Neural crest cell (in vitro differentiated cells): ENCODE data around the gene C1QL1. TPM values are rescaled to one million over a fixed set of nuclear protein-coding genes. Genes with fewer than 3 reads are reported as not detected.

ENCODE experiments used
- DNase-seq: peaks from one replicate; pipeline ENCODE4 v3.0.0; 2021; ENCODE audit warnings: low read depth, mixed read lengths, low spot score
- H3K27ac Mint-ChIP-seq: one replicate; pipeline ENCODE4 v1.8.0; 2021; ENCODE audit warnings: mild to moderate bottlenecking, mixed read lengths; ENCODE audit not compliant: unreplicated experiment
- H3K27me3 Mint-ChIP-seq: 2 replicates; pipeline ENCODE4 v1.8.0; 2021; ENCODE audit warnings: low read depth, mild to moderate bottlenecking, mixed read lengths
- H3K36me3 Mint-ChIP-seq: 2 replicates; pipeline ENCODE4 v1.8.0; 2021; ENCODE audit warnings: low read depth, mild to moderate bottlenecking, mixed read lengths
- H3K4me1 Mint-ChIP-seq: 2 replicates; pipeline ENCODE4 v1.8.0; 2021; ENCODE audit warnings: mixed read lengths
- H3K4me3 Mint-ChIP-seq: one replicate; pipeline ENCODE4 v1.8.0; 2021; ENCODE audit warnings: mild to moderate bottlenecking, mixed read lengths
- H3K9me3 Mint-ChIP-seq: 2 replicates; pipeline ENCODE4 v1.8.0; 2021; ENCODE audit warnings: mixed read lengths
- total RNA-seq: library from RNA; stranded (reverse); gene quantifications from 2 replicates; pipeline ENCODE4 v1.2.1, GENCODE V29; 2021
- TF ChIP-seq, protein P1 (sequence below): fragments of 200-600 bp; sonication (generic); conservative IDR thresholded peaks from 2 replicates; pipeline ENCODE4 v1.5.0; 2021; ENCODE audit warnings: antibody characterized with exemption, mild to moderate bottlenecking

Gene C1QL1
- total RNA-seq, 1 donor from 2014 or later: 7.7 TPM

- DNase-seq: no peak
These were observed 33.0 kb downstream of the C1QL1 start for GRCh38 chr17:44935116-44935515.

DNA sequence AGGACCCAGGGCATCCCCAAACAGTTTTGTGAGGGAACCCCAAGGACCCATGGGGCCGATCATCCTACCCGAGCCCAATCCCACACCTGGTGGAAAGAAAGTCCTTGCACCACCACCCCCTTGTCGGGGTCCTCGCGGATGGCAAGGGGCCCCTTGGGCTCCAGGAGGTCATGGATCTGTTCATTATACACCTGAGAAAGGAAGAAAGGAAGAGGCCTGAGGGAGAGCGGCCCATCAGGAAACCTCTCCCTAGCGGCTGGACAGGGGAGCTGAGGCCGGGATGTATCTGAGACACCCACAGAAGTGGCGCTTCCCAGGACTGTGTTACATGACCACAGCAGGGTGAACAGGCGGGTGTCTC is 33.4 kb downstream of the C1QL1 start:
- Mint-ChIP-seq H3K27ac (no peak overlapping the region), H3K27me3 (no peaks in the 10 kb centered on the region)

More at GRCh38 chr17:44935116-44935515, 33.0 kb downstream of the C1QL1 start:
- Mint-ChIP-seq H3K4me1 (no peaks in the 10 kb centered on the region), H3K27me3 (no peaks in the 10 kb centered on the region), H3K27ac (no peak overlapping the region), H3K36me3 (peaks cover 13% of the 10 kb centered on the region), H3K9me3 (no peaks in the 10 kb centered on the region), H3K4me3 (no peak overlapping the region)
- TF ChIP-seq, protein P1, sequence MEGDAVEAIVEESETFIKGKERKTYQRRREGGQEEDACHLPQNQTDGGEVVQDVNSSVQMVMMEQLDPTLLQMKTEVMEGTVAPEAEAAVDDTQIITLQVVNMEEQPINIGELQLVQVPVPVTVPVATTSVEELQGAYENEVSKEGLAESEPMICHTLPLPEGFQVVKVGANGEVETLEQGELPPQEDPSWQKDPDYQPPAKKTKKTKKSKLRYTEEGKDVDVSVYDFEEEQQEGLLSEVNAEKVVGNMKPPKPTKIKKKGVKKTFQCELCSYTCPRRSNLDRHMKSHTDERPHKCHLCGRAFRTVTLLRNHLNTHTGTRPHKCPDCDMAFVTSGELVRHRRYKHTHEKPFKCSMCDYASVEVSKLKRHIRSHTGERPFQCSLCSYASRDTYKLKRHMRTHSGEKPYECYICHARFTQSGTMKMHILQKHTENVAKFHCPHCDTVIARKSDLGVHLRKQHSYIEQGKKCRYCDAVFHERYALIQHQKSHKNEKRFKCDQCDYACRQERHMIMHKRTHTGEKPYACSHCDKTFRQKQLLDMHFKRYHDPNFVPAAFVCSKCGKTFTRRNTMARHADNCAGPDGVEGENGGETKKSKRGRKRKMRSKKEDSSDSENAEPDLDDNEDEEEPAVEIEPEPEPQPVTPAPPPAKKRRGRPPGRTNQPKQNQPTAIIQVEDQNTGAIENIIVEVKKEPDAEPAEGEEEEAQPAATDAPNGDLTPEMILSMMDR: no peak

GRCh38 chr17:44933824-44934744 is 34.0 kb downstream of the C1QL1 start:
- DNase-seq: no peak
- TF ChIP-seq, protein P1: no peak
- H3K4me1 Mint-ChIP-seq: no peaks in the 10 kb centered on the region
- H3K27me3 Mint-ChIP-seq: no peaks in the 10 kb centered on the region
- H3K36me3 Mint-ChIP-seq: peaks cover 10% of the 10 kb centered on the region
- H3K9me3 Mint-ChIP-seq: no peaks in the 10 kb centered on the region
- no peak overlapping the region for H3K4me3 Mint-ChIP-seq
- no peak overlapping the region for H3K27ac Mint-ChIP-seq

More for the DNA sequence above, 33.4 kb downstream of the C1QL1 start:
- Mint-ChIP-seq H3K36me3 (peaks cover 12% of the 10 kb centered on the region), H3K9me3 (no peaks in the 10 kb centered on the region), H3K4me3 (no peak overlapping the region), H3K4me1 (no peaks in the 10 kb centered on the region)
- DNase-seq: no peak
- TF ChIP-seq, protein P1: no peak

DNA sequence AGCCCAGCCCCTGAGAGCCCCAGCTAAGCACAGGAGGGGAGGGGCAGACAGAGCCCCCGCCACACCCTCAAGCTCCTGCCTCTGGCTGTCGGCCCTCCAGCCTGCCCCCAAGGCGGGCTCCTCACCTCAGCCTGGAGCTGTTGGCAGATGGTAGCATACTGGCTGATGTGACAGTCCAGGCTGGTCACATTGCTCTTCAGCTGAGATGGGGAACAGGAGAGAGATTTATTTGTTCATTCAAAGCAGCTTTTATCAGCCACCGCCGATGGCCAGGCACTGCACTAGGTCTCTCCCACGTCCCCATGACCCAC is 35.4 kb downstream of the C1QL1 start:
- Mint-ChIP-seq H3K9me3 (no peaks in the 10 kb centered on the region), H3K36me3 (peaks cover 4% of the 10 kb centered on the region), H3K27me3 (no peaks in the 10 kb centered on the region), H3K4me1 (no peaks in the 10 kb centered on the region), H3K27ac (no peak overlapping the region), H3K4me3 (no peak overlapping the region)
- TF ChIP-seq, protein P1: no peak
- DNase-seq: no peak

DNA sequence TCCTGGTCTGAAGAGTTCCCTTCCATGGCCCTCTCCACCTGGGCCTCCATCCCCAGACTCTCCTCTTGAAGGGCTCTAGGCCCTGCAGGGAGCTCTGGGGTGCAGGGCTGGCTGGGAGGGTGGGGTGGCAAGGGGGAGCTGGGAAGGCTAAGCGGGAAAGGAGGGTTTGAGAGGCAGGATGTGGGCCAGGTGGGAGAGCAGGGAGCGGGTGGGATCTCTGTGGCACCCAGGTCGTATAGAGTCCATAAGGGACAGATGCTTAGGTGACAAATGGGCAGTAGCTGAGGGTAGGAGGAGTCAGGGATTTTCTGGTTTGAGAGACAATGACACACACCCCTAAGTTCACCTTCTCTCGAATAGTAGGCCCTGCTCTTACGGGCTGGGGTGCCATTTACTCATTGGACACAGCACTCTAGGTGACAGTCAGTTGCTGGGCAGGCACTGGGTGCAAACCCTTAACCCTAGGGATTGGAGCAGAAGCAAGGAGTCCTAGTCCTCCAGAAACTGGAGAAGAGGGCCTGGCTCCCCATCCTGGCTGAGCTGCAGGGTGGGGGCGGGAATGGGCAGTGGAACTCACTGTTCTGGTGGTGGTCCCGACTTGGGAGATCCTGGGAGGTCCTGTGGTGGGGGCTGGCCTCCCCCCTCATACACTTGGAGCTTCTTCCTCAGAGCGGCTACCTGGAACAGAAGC is 35.9 kb downstream of the C1QL1 start:
- no peaks in the 10 kb centered on the region for H3K27me3 Mint-ChIP-seq
- TF ChIP-seq, protein P1: no peak
- DNase-seq: no peak
- peaks cover 4% of the 10 kb centered on the region for H3K36me3 Mint-ChIP-seq
- no peak overlapping the region for H3K4me3 Mint-ChIP-seq
- no peaks in the 10 kb centered on the region for H3K4me1 Mint-ChIP-seq
- H3K9me3 Mint-ChIP-seq: no peaks in the 10 kb centered on the region
- H3K27ac Mint-ChIP-seq: no peak overlapping the region
